ENCODE measurements around the gene HMGCS1. TPM values are rescaled to one million over a fixed set of nuclear protein-coding genes. Genes with fewer than 3 reads are reported as not detected.
A peak's percentile ranks its signal among the peaks of the same experiment; 100 is the strongest.
"Not testable (repeated sequence)": the region's sequence is repeated elsewhere in the genome, so short reads cannot be mapped to it uniquely, and the experiment has no call there.

Gene HMGCS1
- polyA plus RNA-seq, 4 donors, result 110 to 141 (median 113) TPM

DNA sequence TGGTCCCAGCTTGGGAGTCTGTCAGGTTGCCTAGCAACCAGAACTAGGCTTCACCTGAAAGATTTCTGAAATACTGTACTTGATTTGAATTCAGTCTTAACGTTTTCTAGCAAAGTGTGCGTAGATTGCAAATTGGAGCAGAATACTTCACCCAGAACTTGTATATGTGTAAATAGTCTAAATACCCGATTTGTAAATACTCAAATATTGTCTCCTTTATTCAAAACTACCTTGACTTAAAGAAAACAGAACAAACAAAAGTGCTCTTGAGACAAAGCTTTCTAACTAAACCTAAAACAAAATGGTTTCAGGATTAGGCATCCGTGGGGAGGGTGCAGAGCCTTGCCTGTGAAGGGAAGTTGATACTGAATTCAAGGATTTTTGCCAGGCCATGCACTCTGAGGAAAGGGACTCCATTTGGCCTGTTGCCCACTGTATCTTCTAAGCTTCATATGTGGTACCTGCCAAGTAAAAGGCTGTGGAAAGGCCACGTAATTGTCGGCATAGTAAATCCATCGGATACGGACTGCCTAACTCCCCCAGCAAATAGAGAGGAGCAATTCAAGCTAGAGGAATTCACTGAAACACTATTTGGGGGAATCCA is 744 bp upstream of the HMGCS1 start:
- DNase-seq (ENCODE audit: low read depth in 4 of 4, low spot score in 2 of 4), result peak in 1 of 4 donors; percentile 36

DNA sequence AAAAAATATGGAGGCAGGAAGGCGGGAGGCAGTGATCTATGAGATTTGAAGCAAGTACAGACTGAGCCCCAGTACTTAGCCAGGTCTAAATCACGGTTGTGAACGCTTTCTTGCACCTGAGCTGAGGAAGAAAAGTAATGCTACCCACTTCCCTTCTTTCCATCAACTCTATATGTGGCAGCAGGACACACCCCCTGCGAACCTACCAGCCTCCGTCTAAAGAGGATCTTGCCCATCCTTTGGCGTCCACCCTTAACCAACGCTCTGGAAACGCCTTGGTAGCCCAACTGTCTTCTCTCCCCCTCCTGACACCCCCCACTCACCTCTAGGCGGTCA is 545 bp downstream of the HMGCS1 start:
- DNase-seq (ENCODE audit: low read depth in 4 of 4, low spot score in 2 of 4), result peak in 2 of 4 donors; percentile 13 to 36

DNA sequence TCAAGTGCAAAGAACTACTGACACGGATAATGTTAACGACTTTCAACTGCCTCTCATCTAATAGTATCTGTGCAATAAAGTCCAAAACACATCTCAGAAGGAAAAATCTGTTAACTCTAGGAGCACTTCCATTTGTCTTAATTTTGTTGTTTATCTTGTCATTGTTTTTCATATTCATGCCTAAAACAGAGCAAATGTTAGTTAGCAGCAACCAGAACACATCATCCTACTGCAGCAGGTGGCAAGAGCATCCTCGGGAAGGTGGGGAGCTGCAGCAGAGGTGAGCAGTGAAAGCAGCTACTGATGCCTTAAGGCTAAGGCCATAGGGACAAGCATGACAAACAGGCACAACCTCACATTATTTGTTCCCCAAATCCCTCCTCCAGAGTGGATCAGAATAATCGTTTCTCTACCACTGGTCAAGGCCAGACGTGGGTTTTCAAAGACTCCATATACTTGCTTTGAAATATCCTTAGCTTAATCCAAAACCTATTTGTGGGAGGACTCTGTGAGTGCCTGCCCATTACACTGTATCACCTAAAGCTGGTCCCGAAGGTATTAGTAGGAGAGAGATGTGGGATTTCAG is 1.0 kb downstream of the HMGCS1 start:
- DNase-seq (ENCODE audit: low read depth in 4 of 4, low spot score in 2 of 4), result no peak

DNA sequence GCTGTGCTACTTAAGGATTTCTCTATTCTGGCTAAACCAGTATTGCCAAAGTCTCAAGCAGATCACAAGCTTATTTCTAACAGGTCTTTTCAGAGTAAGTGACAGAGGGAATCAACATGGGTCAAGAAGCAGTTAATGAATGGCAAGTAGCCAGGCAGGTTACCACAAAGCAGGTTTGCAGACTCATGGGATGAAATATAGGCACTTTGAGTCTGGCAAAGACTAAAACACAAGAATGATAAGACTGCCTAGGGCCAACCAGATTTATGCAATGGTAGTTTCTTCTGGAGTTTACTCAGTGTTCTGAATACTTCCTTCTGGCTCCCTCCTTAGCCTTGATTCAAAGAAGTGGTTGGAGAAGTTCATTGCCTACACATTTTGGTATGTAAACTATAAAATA is 3.6 kb downstream of the HMGCS1 start:
- DNase-seq (ENCODE audit: low read depth in 4 of 4, low spot score in 2 of 4), result peak in 1 of 4 donors; percentile 17

DNA sequence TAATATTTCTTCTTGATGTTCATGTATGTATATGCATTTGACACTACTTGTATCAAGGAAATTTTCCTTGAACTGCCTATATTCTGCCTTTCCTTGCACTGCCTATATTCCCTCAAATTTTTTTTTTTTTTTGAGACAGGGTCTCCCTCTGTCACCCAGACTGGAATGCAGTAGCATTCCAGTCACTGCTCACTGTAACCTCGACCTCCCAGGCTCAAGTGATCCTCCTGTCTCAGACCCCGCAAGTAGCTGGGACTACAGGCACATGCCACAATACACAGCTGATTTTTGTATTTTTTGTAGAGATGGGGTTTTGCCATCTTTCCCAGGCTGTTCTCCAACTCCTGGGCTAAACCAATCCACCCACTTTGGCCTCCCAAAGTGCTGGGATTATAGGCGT is 4.1 kb downstream of the HMGCS1 start:
- no peak for DNase-seq (ENCODE audit: low read depth in 4 of 4, low spot score in 2 of 4)

DNA sequence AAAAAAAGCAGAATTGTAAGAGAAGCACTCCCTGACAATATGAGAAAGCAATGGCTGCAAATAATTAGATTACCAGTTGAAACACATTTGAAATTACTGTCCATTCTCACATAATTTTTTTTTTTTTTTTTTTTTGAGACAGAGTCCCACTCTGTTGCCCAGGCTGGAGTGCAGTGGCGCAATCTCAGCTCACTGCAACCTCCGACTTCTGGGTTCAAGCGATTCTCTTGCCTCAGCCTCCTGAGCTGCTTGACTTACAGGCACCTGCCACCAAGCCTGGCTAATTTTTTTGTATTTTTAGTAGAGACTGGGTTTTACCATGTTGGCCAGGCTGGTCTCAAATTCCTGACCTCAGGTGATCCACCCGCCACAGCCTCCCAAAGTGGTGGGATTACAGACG is 6.3 kb downstream of the HMGCS1 start:
- DNase-seq (ENCODE audit: low read depth in 4 of 4, low spot score in 2 of 4), result not testable (repeated sequence)

DNA sequence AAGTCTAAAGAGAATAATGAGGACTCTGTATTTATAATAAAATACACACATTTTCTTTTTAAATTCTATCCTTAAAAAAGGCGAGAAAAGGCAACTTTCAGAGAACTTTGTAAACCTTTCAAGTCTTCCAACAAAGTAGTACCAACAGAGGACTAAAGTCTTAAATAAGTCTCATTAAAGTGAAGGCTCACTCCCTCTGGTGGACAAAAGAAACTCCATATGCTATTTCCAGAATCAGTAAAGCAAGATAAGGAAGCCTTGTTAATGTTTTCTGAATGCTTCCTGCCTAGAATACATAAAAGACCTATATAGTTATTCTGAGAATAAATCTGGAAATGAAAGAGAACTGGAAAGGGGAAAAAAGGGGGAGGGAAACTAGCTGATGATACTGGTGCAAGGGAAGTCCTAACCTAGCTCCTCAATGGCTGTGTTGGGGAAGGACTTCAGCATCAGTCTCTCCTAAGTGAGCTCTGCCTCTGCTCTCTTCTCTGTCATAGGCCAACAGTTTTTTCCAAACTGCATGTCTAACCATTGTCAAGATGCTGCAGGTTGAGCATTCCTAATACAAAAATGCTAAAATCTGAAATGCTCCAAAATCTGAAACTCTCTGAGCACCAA is 7.2 kb downstream of the HMGCS1 start:
- peak in 1 of 4 donors; percentile 61 for DNase-seq (ENCODE audit: low read depth in 4 of 4, low spot score in 2 of 4)

DNA sequence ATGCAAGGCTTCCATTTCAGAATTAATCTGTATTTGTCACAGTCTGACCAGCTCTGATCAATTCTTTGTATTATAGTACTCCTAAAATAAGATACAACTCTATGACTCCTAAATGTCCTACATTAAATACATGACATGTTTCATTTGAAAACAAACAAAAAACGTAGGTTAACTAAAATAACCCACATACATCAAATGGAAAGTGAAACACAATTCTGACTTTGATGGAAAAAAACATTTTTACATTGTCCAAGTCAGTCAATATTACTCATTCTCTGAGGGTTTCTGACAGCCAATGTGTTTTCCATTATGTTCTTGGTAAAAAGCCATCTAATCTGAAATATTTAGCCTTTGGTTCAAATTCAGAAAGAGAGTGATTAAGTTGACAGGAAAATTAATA is 8.7 kb downstream of the HMGCS1 start:
- DNase-seq (ENCODE audit: low read depth in 4 of 4, low spot score in 2 of 4), result no peak

DNA sequence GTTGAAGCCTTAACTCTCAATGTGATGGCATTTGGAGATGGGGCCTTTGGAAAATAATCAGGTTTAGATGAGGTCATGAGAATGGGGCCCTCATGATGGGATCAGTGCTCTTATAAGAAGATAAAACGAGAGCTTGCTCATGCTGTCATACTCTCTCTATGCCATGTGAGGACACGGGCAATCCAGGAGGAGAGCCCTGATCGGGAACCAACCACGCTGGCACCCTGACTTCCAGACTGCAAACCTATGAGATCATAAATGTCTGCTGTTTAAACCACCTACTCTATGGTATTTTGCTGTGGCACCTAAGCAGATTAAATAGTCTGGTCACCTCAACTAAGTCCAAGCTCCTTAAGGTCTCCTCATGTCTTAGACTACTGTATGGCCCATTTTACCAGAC is 10.0 kb downstream of the HMGCS1 start:
- no peak for DNase-seq (ENCODE audit: low read depth in 4 of 4, low spot score in 2 of 4)

DNA sequence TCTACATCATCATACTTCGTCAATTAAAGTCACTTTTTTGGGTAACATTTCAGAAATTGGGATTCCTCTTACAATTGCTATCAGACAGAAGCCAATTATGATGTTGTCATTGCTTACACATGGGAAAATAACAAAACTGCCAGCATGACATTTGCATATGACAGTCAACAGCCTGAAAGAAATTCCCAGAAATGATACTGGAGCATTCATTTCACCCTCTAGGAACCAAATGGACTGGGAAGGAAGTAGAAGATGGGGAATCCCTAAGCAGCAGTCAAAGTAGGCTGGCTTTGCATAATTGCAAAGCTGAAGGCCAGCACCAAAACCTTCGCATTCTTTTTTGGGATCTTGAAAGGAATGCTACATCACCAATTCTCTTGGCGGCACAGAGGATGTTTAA is 10.7 kb downstream of the HMGCS1 start:
- no peak for DNase-seq (ENCODE audit: low read depth in 4 of 4, low spot score in 2 of 4)

DNA sequence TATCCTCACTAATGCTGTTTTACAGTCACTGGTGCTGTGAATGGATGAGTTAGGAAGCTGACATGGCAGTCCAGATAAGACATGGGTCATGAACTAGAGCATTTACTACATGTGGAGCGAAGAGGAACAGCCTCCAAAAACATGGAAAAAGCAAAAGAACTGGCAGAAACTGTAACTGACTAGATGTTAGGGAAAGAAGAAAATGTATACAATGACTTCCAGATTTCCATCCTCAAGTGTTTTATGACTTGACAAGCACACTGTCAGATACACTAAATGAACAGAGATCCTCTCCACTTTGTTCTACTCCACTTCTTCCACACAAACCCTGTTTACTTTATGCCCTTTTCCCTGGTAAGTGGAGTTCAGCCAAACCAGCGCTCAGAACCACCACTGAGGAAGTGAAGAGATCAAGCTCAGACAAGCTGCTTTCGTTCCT is 11.5 kb downstream of the HMGCS1 start:
- DNase-seq (ENCODE audit: low read depth in 4 of 4, low spot score in 2 of 4), result no peak

DNA sequence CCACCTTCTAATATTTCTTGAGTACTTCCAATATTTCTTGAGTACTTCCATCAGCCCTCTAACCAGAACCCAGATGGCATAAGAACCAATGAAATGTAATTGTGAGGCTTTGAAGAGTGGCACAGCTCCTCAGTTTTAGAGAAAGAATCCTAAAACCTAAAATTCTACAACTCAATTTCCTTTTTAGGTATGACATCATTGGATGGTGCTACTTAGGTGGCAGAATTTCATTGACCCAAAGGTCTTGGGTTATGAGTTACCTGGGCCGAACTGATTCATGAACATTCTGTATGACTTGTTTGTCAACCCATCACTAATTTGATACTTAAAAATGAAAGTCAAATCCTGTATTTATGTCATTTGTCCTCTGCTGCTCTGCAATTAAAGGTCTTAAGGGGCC is 13.1 kb downstream of the HMGCS1 start:
- no peak for DNase-seq (ENCODE audit: low read depth in 4 of 4, low spot score in 2 of 4)

DNA sequence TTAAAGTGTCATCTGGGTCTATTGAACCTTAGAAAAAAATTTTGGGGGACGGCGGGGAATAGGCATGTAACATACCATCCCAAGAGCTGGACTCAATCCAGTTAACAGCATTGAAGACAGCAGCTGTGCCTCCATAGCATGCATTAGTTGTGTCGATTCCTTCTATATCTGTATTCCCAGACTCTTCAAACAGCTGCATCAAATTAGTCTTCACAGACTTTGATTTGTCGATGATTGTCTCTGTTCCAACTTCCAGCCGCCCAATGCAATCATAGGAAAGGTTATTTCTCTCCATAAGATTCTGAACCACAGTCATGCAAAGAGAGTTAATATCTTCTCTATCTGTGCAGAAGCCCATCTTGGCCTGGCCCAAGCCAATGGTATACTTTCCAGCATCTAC is 14.8 kb downstream of the HMGCS1 start:
- DNase-seq (ENCODE audit: low read depth in 4 of 4, low spot score in 2 of 4), result no peak

DNA sequence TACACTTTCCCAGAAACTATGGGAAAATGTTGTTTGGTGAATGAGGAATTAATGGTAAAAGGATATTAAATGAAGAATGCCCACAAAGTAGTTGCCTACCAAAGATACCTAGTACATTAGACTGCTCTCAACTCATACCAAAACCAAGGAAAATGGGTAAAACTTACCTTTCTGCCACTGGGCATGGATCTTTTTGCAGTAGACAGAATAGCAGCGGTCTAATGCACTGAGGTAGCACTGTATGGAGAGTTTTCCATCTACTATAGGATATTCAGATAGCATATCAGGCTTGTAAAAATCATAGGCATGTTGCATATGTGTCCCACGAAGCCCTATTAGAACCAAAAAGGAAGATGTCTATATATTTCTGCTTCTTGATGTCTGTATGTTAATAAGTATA is 16.4 kb downstream of the HMGCS1 start:
- no peak for DNase-seq (ENCODE audit: low read depth in 4 of 4, low spot score in 2 of 4)

DNA sequence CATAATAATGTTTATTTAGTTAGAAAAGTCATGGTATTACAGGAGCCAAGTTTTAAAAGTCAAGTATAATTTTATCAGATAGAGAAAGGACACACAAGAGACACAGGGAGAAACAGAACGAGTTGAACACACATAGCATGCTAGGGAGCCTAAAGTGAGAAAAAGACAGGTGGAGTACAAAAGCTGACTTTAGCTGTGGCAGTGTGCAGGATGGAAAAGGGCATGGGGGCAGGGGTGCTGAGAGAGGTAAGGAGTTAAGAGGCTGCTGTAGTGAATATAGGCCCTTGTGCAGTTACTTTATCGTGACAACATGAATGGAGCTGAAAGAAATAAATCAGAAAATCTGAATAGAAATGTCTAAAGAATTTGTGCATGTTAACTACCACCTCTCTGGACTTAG is 18.0 kb downstream of the HMGCS1 start:
- no peak for DNase-seq (ENCODE audit: low read depth in 4 of 4, low spot score in 2 of 4)

DNA sequence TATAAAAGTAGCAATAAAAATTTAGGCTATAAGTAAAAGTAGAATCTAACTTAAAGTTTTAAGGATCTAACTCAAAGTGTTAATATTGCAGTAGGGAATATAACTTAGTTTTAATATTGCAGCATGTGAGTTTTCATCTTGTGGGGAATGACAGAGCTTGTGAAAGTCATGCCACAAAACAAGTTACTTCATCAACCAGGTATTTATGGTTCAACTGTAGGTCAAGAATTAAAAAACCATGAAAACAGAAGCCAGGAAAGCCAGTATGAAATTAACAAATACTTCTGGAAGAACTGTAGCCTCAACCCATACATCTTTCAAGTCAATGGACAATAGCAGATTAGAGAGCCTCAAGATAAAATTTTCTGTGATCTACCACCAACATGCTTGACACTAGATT is 19.0 kb downstream of the HMGCS1 start:
- DNase-seq (ENCODE audit: low read depth in 4 of 4, low spot score in 2 of 4), result no peak

DNA sequence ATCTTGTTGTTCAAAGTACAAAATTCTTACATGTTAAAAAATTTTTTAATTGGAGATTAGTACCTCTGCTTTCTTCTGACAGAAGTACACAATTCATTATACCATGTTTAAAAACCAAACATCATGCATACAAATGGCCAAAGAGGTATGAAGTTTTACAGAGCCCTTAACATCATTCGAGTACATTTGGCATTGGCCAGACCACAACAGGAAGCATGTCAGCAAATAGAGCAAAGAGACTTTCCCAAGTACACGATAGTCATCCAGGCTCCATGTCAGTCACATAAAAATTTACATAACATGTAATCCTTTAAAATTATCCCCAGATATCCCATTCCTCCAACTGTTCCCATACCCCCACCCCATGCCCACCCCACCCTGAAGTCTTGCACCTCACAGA is 22.5 kb downstream of the HMGCS1 start:
- no peak for DNase-seq (ENCODE audit: low read depth in 4 of 4, low spot score in 2 of 4)

DNA sequence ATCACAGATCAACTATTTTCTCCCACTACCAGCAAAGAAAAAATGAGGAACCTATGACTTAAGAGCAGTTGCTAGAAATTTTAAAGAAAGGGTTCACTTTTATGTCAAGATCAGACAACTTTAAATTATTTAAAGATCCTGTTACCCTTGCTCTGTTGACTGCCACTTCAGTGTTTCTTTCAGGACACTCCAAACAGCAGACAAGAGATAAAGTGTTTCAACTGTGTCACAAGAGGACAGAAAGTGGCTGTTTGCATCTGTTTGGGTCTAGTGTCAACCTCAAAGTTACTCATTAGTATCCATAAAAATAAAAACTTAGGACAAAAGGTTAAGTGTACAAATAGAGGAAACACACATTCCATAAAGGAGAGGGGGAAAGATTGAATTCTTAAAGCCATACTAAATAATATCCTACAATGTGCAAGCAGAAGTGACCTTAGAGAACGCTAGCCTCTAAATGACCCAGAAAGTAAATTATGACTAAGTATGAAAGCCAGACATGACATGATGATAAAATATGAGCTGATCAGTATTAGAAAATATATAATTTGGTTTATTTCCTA is 24.9 kb downstream of the HMGCS1 start:
- no peak for DNase-seq (ENCODE audit: low read depth in 4 of 4, low spot score in 2 of 4)

DNA sequence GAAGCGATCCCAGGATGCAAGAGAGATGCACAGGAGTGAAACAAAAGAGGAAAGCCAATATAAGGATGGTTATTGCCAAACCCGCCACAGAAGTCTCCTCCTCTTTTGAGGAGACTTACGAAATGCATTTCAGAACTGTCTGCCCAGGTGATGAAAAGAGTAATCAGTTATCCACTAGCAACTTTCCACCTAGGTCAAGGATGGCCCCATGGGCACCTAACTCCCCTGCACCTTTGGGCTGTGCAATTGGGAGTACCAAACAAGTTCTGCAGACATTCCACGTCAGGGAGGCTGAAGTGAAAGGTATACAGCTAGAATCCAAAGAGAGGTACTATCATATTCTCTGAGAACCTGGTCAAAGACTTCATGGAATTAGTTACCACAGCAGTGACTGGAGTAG is 25.7 kb downstream of the HMGCS1 start:
- DNase-seq (ENCODE audit: low read depth in 4 of 4, low spot score in 2 of 4), result no peak

DNA sequence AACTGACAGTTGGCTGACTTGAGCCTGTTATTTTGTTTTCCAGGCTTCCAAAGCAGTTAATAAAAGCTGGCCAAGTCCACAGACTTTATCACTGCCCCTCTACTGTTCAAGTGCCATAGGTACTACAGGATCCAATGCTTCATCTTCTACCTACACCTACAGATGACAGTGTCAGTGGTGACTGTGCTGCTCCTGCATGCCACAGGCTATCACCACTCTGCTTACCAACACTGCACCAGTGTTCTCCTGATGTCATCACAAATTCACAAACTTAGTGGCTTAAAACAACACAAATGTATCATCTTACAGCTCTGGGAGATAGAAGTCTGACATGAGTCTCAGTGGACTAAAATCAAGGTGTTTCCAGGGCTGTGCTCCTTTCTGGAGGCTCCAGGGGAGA is 26.6 kb downstream of the HMGCS1 start:
- no peak for DNase-seq (ENCODE audit: low read depth in 4 of 4, low spot score in 2 of 4)

DNA sequence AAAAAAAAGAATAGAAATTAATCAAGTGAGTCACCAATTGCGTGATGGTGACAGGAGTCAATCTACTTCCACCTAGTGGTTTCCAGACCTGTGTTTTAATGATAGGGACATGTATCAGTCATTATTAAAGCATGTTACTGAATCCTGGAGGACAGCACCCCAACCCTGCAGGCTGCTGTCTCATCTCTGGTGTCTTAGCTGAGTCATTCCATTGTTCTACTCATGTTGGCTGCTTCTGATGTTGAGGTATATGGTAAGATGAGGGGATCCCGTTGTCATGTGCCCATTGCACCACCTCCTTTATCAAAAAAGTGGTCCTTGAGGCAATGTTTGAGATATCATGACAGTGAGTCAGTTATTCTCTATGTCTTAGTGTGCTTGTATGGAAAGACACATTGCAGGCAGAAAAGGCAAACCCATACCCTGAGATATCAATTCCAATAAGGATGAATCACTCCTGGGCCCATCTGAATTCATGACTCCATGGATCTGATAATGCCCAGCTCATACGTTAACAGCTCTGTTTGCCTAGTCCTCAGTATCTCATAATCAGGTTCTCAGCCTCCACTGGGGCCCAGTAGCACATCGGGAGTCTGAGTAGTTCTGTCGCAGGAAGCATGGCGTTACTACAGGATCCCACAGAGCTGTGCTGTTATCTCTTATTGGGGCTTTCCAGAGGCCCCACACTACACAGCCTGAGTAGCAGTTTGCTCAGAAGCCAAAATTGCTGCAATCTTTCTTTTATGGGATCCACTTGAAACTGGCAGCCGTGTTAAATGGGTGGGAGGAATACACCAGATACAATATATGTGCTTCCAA is 31.2 kb downstream of the HMGCS1 start:
- no peak for DNase-seq (ENCODE audit: low read depth in 4 of 4, low spot score in 2 of 4)

Data from left renal cortex interstitium (tissue), 4 donors.